GM19438 (cell line): ENCODE results near the gene ASB13.
"Not testable (repeated sequence)": the region's sequence is repeated elsewhere in the genome, so short reads cannot be mapped to it uniquely, and the experiment has no call there.

Source experiments
- ATAC-seq: cut with Tn5 transposase; IDR thresholded peaks from one replicate; pipeline ENCODE4 v1.9.1; 2021; ENCODE audit warnings: low read depth; ENCODE audit not compliant: unreplicated experiment

The ASB13 gene

DNA sequence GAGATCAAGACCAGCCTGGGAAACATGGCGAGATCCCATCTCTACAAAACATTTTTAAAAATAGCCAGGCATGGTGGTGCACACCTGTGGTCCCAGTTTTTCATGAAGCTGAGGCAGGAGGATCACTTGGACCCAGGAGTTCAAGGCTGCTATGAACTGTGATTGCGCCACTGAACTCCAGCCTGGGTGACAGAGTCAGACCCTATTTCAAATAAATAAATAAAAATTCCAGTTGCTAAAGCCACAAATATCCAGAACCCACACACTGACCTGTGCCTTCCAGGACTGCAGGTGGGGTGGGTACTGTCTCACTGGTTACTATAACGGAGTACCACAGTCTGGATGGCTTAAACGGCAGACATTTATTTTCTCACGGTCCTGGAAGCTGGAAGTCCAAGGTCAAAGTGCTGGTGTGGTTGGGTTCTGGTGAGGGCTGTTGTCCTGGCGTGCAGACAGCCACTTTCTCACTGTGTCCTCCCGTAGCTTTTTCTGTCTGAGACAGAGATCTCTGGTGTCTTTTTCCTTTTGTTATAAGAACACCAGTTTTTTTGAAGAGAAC lies 38.8 kb downstream of the ASB13 start:
- no peak for ATAC-seq

DNA sequence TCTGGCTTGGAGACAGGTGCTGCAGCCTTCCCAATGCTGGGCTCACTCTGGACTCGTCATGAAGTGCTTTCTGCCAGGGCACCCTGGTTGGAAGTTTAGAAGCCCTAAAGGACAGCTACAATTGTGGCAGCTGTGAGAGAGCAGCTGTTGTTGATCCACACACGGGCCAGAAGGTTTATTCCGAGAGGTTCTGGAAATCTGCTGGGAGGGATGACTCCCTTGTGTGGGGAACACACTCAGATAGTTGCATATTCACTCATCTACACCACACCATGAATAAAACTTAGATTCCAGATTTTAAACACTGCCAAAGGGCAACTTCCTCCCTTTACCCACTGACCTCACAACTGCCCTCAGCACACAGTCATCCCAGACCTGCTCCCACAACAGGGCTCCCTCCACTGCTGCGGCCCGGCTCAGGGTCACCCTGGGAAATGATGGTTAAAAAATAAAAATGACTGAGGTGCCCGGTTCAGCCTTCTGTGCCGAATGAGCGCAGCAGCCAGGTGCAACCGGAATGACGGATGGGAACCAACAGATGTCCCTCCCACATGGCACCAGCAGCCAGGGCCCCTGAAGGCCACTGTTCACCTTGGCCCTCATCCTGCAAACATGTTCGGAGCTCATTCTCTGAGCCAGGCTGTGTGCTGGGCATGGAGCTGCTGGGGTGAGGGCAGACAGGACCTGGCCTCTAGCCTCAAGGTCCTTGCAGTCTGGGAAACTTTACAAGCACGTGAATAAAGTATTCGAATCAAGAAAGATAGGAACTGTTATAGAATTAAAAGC lies 40.2 kb downstream of the ASB13 start:
- ATAC-seq, result no peak

DNA sequence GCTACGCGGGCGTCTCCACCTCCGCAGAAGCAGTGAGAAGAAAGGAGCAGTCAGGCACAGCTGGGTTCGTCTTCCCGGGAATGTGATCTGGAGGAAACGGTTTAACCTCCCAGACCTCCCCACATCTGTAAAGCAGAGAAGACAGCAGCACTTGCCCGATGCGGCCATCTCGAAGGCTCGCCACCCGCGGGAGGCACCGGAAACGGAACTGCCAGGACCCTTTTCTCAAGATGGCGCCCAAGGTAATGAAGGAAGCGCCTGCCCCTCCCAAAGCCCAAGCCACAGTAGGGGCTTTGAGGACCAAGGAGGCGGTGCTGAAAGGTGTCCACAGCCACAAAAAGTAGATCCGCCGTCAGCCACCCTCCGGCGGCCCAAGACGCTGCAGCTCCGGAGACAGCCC lies 41.7 kb downstream of the ASB13 start:
- no peak for ATAC-seq

- peak; percentile 95 for ATAC-seq
Measured at GRCh38 chr10:5623081-5623748, 43.2 kb downstream of the ASB13 start.

DNA sequence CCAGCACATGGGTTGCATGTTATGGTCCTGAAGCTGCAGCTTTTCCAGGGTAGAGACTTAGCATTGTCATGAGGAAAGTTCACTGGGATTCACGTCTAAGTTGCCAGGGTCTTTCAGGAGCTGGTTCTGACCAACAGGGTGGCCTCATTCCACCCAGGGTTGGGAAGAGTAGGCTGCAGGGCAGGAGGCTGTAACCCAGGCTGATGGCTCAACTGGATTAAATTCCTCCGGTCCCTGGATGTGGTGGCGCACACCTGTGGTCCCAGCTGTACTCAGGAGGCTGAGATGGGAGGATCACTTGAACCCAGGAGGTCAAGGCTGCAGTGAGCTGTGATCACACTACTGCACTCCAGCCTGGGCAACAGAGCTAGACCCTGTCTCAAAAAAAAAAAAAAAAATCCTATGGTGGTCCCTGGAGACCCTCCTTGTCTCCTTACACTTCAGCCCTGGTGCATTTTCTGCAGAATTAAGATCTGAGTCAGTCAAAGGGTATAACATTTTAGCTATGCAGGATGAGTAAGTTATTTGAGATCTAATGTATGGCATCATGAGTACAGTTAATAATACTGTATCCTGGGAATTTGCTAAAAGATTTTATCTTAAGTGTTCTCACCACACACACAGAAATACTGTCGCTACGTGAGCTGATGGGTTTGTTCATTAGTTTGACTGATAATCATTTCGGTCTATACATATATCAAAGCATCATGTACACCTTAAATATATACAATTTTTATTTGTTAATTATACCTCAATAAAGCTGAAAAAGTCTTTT lies 44.0 kb downstream of the ASB13 start:
- ATAC-seq, result no peak

- not testable (repeated sequence) for ATAC-seq
Measured at GRCh38 chr10:5621371-5621770, 45.0 kb downstream of the ASB13 start.

DNA sequence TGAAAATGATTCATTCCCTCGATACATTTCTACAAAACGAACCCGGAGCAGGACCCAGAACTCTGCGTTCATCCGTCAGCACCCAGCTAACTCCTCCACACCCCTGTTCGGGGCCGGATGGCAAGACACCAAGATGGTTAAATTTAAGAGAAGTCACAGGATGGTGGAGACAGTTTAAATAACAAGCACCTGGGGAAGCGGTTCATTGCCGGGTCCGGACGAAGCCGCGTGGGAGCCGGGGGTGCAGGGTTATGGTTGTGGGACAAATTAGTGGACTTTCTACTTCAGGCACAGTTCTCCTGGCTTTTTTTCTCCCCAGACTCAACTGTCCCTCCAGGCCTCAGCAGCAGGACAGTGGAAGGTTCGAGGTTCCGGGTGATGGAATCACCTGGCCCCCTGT lies 45.4 kb downstream of the ASB13 start:
- no peak for ATAC-seq

DNA sequence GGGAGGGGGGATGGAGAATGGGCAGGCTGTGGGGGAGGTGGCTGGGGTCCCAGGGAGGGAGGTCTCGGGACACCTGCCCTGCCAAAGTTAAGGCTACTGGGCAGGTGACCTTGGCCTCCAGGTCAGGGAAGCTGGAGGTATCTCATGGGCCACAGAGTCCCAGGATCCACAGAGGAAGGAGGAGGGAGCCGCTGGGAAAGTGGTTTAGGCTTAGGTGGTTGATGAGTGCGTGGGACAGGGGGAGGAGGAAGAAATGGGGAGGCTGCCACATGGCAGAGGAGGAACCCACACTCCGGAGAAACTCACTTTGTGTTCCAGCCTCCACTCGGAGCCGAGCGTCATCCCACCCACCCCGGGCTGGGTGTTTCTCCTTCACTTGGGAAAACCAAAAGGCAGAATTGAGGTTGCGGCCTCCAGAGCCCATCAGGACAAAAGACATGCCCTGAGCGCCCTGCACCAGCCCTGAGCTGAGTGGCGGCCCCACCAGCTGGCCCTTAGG lies 46.1 kb downstream of the ASB13 start:
- no peak for ATAC-seq

DNA sequence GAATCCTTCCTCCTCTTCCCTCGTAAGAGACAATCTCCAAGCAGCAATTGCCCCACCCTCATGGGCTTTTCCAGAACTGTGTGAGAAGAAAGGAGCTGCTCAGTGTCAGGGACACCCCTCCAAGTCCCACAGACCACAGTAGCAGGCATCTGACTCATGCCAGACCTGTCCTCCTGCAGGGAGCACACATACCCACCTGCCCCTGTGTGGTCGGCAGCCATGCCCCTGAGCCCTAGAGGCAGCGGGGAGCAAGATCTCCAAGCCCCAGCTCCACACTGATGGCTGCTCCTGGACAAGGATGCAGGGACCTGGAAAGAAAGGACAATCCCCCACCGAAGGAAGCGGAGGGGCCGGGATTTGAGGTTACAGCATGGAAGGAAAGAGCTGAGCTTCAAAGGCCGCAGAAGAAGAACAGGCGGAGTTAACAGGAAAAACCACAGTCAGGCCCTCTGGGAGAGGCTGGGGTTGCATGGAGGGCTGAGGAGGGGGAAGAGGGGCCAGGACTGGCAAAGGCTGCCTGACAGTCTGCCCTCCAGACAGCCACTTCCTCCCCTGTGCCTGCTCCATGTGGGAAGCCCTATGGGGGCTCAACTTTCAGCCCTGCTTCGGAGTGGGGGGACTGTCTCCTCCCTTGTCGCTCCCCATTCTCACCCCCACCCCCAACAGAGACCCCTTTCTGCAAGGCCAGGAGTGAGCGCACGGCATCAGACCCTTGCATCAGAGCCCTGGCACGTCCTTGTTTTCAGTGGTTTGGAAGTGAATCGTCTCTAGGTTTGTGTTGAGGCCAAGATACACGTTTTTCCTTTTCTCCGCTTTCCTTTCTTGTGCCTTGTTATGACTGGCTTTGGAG lies 46.8 kb downstream of the ASB13 start:
- ATAC-seq, result no peak

DNA sequence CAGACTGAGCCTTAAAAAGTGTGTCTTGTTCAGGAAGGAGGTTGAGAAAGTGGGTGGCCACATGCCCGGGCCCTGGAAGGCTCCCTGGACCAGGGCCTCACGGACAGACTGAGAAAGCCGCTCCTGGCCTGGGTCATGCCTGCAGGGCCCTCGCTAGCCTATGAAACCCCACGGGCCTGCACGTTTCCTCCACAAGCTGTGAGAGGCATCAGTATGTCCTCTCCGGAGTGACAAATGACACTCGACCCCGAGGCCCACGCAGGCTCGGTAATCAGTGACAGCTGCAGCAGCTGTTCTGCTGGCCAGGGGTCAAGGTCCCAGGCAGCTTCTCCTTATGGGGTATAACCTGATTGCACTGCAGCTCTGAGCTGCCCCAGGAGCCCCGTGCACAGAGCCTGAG lies 47.6 kb downstream of the ASB13 start:
- no peak for ATAC-seq

GRCh38 chr10:5618042-5618441 lies 48.4 kb downstream of the ASB13 start:
- no peak for ATAC-seq

DNA sequence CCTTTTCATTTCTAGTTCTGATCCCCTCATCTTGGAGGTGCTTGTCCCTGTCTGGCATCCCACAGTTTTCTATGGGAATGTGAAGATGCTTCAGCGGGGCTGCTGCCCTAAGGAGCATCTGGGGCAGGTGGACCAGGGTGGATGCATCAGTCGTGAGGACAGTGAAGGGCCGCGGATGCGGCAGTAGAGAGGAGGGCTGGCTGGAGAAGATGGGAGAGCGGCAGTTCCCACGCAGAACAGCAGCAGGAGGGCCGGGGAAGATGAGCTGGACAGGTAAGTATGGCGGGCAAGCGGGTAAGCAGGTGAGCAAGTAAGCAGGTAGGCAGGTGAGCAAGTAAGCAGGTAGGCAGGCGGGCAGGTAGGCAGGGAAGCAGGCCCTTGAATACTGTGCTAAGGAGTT lies 48.9 kb downstream of the ASB13 start:
- no peak for ATAC-seq

DNA sequence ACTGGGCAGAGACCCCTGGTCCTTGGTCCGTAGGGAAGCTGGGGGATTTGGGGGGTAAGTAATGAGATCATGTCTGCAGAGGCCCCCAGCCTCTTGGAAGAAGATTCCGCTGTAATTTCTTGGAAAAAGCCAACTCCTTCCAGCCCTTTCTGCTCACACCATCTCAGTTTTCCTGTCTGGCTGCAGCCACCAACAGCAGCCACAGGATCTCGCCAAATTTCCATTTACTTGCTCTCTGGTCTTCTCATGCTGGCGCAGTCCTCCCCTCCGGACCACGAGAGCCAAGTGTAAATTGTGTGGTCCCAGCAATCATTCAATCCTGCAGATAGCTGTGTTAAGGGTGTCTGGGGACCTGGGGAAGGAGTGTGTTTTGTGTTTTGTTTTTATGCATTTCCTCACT lies 49.6 kb downstream of the ASB13 start:
- ATAC-seq, result no peak

- ATAC-seq, result no peak
Measured at GRCh38 chr10:5616046-5616445, 50.3 kb downstream of the ASB13 start.

DNA sequence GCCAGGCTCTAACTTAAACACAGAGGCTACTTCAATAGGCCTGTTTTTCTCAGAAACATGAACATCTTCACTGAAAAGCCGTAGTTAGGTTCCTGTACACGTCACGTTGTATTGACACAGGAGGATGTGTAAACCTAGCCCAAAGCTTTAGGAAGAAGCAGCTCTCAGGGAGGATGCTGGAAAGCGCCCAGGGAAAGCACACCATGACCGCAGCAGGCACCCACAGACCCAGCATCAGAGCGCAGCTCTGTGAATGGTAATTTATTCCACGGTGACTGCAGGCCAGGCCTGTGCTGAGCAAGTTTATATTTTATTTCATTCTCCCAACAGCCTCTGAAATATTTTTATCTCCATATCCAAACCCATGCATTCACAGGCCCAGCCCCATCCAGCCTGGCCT lies 51.1 kb downstream of the ASB13 start:
- ATAC-seq, result no peak

GRCh38 chr10:5614155-5614721 lies 52.2 kb downstream of the ASB13 start:
- no peak for ATAC-seq

GRCh38 chr10:5613481-5614154 lies 52.8 kb downstream of the ASB13 start:
- ATAC-seq, result no peak

DNA sequence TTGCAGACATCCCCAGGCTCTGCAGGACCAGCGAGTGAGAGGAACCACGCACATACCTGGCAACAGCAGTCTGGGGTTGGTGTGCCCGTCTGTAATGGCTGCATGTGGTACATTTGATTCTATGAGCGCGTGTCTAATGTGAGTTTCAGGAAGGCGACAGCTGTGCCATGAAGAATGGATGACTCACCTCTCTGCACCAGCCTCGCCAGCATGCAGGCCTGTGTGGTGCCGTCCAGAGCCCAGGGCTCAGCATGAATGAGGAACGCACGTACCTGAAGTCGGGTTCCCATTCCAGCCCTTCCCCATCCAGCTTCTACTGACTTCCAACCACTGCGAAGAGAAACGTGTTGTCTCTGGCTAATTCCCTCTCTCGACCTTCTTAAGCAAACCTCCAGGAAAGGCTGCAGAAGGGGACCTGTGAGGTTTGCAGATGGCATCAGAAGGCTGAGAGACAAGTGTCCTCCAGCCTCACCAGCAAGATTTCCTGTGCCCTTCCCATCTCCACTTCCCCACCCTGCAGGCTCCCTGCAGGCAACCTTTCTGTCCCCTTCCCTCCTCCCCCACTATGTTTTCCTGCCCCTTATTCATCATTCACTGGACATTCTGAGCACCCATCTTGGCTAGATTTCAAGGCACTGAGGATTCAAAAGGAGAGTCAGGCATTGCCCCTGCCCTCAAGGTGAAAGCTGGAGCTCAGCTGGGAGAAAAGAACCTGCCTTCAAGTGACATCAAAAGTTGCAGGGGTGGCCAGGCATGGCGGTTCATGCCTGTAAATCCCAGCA lies 54.3 kb downstream of the ASB13 start:
- ATAC-seq, result no peak
